H1 (cell line): ENCODE measurements around the gene SLC7A6OS. TPM values are rescaled to one million over a fixed set of nuclear protein-coding genes. Genes with fewer than 3 reads are reported as not detected.

ENCODE experiments used
- CBX8 ChIP-seq: fragments of 300-800, 300-1000 bp; sonication (generic); IDR thresholded peaks from 2 replicates; pipeline ENCODE4 v1.7.1; 2016; ENCODE audit warnings: low read depth, low read length, borderline replicate concordance
- CHD2 ChIP-seq: IDR thresholded peaks from 2 replicates; pipeline ENCODE4 v1.6.1; 2012; ENCODE audit warnings: low read length, improper control_type of control experiment
- CHD7 ChIP-seq: fragments of 300-600 bp; sonication (generic); IDR thresholded peaks from 2 replicates; pipeline ENCODE4 v1.7.1; 2012; ENCODE audit warnings: low read length, moderate library complexity, mild to moderate bottlenecking, inconsistent platforms; ENCODE audit not compliant: insufficient replicate concordance
- CREB1 ChIP-seq: IDR thresholded peaks from 2 replicates; pipeline ENCODE4 v1.6.1; 2012; ENCODE audit warnings: inconsistent platforms
- CTBP2 ChIP-seq: IDR thresholded peaks from 2 replicates; pipeline ENCODE4 v1.7.0; 2011; ENCODE audit warnings: borderline replicate concordance, mild to moderate bottlenecking, moderate library complexity, mixed read lengths, low read length; ENCODE audit not compliant: insufficient read depth, insufficient read length
- EGR1 ChIP-seq: IDR thresholded peaks from 2 replicates; pipeline ENCODE4 v1.6.1; 2011; ENCODE audit warnings: low read depth, low read length, borderline replicate concordance
- MAX ChIP-seq: IDR thresholded peaks from 2 replicates; pipeline ENCODE4 v1.6.1; 2012; ENCODE audit warnings: inconsistent platforms
- NRF1 ChIP-seq: IDR thresholded peaks from 2 replicates; pipeline ENCODE4 v1.6.1; 2011; ENCODE audit warnings: mild to moderate bottlenecking, low read depth, low read length, improper control_type of control experiment
- SP1 ChIP-seq: IDR thresholded peaks from 2 replicates; pipeline ENCODE4 v1.6.1; 2011; ENCODE audit warnings: low read depth, low read length
- TEAD4 ChIP-seq: IDR thresholded peaks from 2 replicates; pipeline ENCODE4 v1.6.1; 2012; ENCODE audit warnings: low read depth, low read length, inconsistent platforms, mixed read lengths
- USF2 ChIP-seq: IDR thresholded peaks from 2 replicates; pipeline ENCODE4 v1.6.1; 2011; ENCODE audit warnings: low read length, improper control_type of control experiment
- polyA plus RNA-seq, 7 experiments: library from polyadenylated mRNA; depleted of rRNA in 3 of 7; stranded (reverse) in 5 of 7; unstranded in 2 of 7; fragments of >200 nt in 5 of 7; fragments of 200-250 nt in 2 of 7; gene quantifications; 1 replicate in 5 of 7; 2 replicates in 1 of 7; 4 replicates in 1 of 7; pipeline versions ENCODE4 v1.2.1 to v1.2.3, GENCODE V29; 2011 to 2013; ENCODE audit warnings: missing spikeins in 2 of 7, mixed read lengths in 2 of 7
- total RNA-seq: library from RNA; stranded (reverse); fragmentation: NEBNext Ultra II Directional; extraction: Animal tissue kit (Norgen Biotek cat#: 25700); gene quantifications from 2 replicates; pipeline ENCODE4 v1.2.1, GENCODE V29; 2021

Gene SLC7A6OS
- total and polyA plus RNA-seq, 2 of the 8 experiments (the other 6 are each of a cell fraction or from before 2014, with no cell fraction given) = 7.3 to 21.3 TPM

GRCh38 chr16:68324780-68325357 lies 14.1 kb upstream of the SLC7A6OS start (continued):
- TF ChIP-seq CHD7 (no peak), NRF1 (no peak), CBX8 (no peak), EGR1 (no peak), SP1 (no peak), CREB1 (no peak), MAX (no peak), TEAD4 (no peak), USF2 (no peak), CTBP2 (no peak), CHD2 (no peak)
